Naive thymus-derived CD8-positive, alpha-beta T cell (primary cell): ENCODE measurements around the gene DGKB. TPM values are rescaled to one million over a fixed set of nuclear protein-coding genes. Genes with fewer than 3 reads are reported as not detected.
"Not testable (repeated sequence)": the region's sequence is repeated elsewhere in the genome, so short reads cannot be mapped to it uniquely, and the experiment has no call there.

Experiments used
- ATAC-seq, 2 donors: fragments of 150-1000 bp; cut with Tn5 transposase in 1 of 2; sonication (Bioruptor Pico), chemical (Tn5 transposase) in 1 of 2; 1 replicate in 1 of 2; 2 replicates in 1 of 2; pipeline ENCODE4 v1.10.0; 2021; ENCODE audit warnings: mild to moderate bottlenecking in 2 of 2, moderate library complexity in 2 of 2
- POLR2A ChIA-PET: fragments of 350-600 bp; sonication (Branson Sonifier 250); formaldehyde crosslinking; loops from one replicate; lab custom pipeline; 2021; ENCODE audit warnings: antibody characterized with exemption; lab: Charles Lee
- DNase-seq, 10 donors: peaks; one replicate each; pipeline versions ENCODE4 v3.0.0 to v3.0.0-alpha.2; 2020 to 2022
- H3K27ac Mint-ChIP-seq, 10 donors: one replicate each; pipeline ENCODE4 v1.8.0; 2020 to 2022; ENCODE audit warnings: mild to moderate bottlenecking in 10 of 10, mixed read lengths in 10 of 10, moderate library complexity in 4 of 10, inconsistent platforms in 1 of 10
- H3K27me3 Mint-ChIP-seq, 5 donors: one replicate each; pipeline ENCODE4 v1.8.0; 2021 to 2022; ENCODE audit warnings: mixed read lengths in 5 of 5
- H3K36me3 Mint-ChIP-seq, 3 donors: one replicate each; pipeline ENCODE4 v1.8.0; 2020 to 2022; ENCODE audit warnings: mixed read lengths in 3 of 3, mild to moderate bottlenecking in 2 of 3, inconsistent platforms in 1 of 3
- H3K4me1 Mint-ChIP-seq, 4 donors: one replicate each; pipeline ENCODE4 v1.8.0; 2021 to 2022; ENCODE audit warnings: mixed read lengths in 4 of 4
- H3K4me3 Mint-ChIP-seq, 10 donors: one replicate each; pipeline ENCODE4 v1.8.0; 2020 to 2022; ENCODE audit warnings: mild to moderate bottlenecking in 10 of 10, mixed read lengths in 10 of 10, moderate library complexity in 6 of 10, inconsistent platforms in 1 of 10
- H3K9me3 Mint-ChIP-seq, 9 donors: one replicate each; pipeline ENCODE4 v1.8.0; 2020 to 2022; ENCODE audit warnings: mixed read lengths in 9 of 9, mild to moderate bottlenecking in 3 of 9, inconsistent platforms in 1 of 9, moderate library complexity in 1 of 9
- polyA plus RNA-seq, 3 donors: library from polyadenylated mRNA; unstranded; fragments of 300-500 nt; fragmentation: Illumina TruSeq; gene quantifications; one replicate each; pipeline ENCODE4 v1.2.3, GENCODE V29; 2021
- total RNA-seq, 8 experiments: library from RNA in 2 of 8; stranded (reverse) in 2 of 8; gene quantifications; one replicate each; pipeline ENCODE4 v1.2.3 and lab custom pipeline; 2021 to 2026

The DGKB gene
- total and polyA plus RNA-seq, 5 experiments from 2014 or later: not detected

- Mint-ChIP-seq H3K4me3 (no peak overlapping the region), H3K4me1 (no peaks in the 10 kb centered on the region), H3K27me3 (no peaks in the 10 kb centered on the region), H3K36me3 (no peaks in the 10 kb centered on the region), H3K9me3 (peaks cover 0 to 7% (median 4%) of the 10 kb centered on the region in 9 donors), H3K27ac (no peak overlapping the region)
- POLR2A ChIA-PET: no interaction called here
- DNase-seq: no peak
- no peak for ATAC-seq
These were observed 414.7 kb downstream of the DGKB start for GRCh38 chr7:14487701-14488395.

DNA sequence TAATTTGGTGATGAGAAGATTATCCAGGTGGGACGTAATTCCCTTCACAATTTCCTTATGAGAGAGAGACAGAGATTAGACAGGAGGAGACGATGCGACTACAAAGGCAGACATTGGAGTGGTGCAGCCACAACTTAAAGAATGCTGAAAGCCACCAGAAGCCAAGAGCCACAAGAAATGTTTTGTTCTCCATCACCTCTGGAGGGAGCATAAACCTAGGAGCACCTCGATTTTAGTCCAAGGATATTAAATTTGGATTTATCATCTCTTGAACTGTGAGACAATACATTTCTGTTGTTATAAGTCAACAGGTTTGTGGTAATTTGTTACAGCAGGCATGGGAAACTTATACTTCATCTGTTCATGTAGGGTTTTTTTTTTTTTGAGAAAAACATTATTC, 418.9 kb downstream of the DGKB start:
- no peak overlapping the region for H3K27ac Mint-ChIP-seq
- no peak for DNase-seq
- no peaks in the 10 kb centered on the region for H3K27me3 Mint-ChIP-seq
- POLR2A ChIA-PET: no interaction called here
- no peaks in the 10 kb centered on the region for H3K4me1 Mint-ChIP-seq
- no peak for ATAC-seq
- peaks cover 0 to 11% (median 0%) of the 10 kb centered on the region in 9 donors for H3K9me3 Mint-ChIP-seq
- no peaks in the 10 kb centered on the region for H3K36me3 Mint-ChIP-seq
- no peak overlapping the region for H3K4me3 Mint-ChIP-seq

GRCh38 chr7:14480281-14480680, 422.3 kb downstream of the DGKB start:
- ATAC-seq (no peak), DNase-seq (no peak)
- Mint-ChIP-seq H3K4me1 (no peaks in the 10 kb centered on the region), H3K27ac (no peak overlapping the region), H3K9me3 (peaks cover 0 to 11% (median 0%) of the 10 kb centered on the region in 9 donors), H3K36me3 (no peaks in the 10 kb centered on the region), H3K4me3 (no peak overlapping the region), H3K27me3 (no peaks in the 10 kb centered on the region)
- POLR2A ChIA-PET: no interaction called here

- DNase-seq (no peak), ATAC-seq (no peak)
- no peak overlapping the region for H3K4me3 Mint-ChIP-seq
- H3K4me1 Mint-ChIP-seq: no peaks in the 10 kb centered on the region
- no peak overlapping the region for H3K27ac Mint-ChIP-seq
- no peaks in the 10 kb centered on the region for H3K27me3 Mint-ChIP-seq
- H3K36me3 Mint-ChIP-seq: no peaks in the 10 kb centered on the region
- peaks cover 0 to 11% (median 0%) of the 10 kb centered on the region in 9 donors for H3K9me3 Mint-ChIP-seq
- POLR2A ChIA-PET: no interaction called here
These were observed 423.6 kb downstream of the DGKB start for GRCh38 chr7:14478834-14479510.

DNA sequence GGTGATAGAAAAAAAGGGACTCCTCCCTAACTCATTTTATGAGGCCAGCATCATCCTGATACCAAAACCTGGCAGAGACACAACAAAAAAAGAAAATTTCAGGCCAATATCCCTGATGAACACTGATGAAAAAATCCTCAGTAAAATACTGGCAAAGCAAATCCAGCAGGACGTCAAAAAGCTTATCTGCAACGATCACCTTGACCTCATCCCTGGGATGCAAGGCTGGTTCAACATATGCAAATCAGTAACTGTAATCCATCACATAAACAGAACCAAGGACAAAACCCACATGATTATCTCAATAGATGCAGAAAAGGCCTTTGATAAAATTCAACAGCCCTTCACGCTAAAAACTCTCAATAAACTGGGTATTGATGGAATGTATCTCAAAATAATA, 440.8 kb downstream of the DGKB start:
- ATAC-seq, POLR2A ChIA-PET, H3K27ac Mint-ChIP-seq, H3K4me1 Mint-ChIP-seq, H3K36me3 Mint-ChIP-seq, H3K4me3 Mint-ChIP-seq, DNase-seq, H3K9me3 Mint-ChIP-seq, H3K27me3 Mint-ChIP-seq: not testable (repeated sequence)

DNA sequence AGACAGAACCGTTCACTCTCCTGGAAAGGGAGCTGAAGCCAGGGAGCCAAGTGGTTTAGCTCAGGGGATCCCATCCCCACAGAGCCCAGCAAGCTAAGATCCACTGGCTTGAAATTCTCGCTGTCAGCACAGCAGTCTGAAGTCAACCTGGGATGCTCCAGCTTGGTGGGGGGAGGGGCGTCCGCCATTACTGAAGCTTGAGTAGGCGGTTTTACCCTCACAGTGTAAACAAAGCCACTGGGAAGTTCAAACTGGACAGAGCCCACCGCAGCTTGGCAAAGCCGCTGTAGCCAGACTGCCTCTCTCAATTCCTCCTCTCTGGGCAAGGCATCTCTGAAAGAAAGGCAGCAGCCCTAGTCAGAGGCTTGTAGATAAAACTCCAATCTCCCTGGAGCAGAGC, 443.7 kb downstream of the DGKB start:
- H3K27ac Mint-ChIP-seq, ATAC-seq, H3K4me3 Mint-ChIP-seq, DNase-seq, H3K4me1 Mint-ChIP-seq, H3K27me3 Mint-ChIP-seq, H3K36me3 Mint-ChIP-seq, H3K9me3 Mint-ChIP-seq, POLR2A ChIA-PET: not testable (repeated sequence)

DNA sequence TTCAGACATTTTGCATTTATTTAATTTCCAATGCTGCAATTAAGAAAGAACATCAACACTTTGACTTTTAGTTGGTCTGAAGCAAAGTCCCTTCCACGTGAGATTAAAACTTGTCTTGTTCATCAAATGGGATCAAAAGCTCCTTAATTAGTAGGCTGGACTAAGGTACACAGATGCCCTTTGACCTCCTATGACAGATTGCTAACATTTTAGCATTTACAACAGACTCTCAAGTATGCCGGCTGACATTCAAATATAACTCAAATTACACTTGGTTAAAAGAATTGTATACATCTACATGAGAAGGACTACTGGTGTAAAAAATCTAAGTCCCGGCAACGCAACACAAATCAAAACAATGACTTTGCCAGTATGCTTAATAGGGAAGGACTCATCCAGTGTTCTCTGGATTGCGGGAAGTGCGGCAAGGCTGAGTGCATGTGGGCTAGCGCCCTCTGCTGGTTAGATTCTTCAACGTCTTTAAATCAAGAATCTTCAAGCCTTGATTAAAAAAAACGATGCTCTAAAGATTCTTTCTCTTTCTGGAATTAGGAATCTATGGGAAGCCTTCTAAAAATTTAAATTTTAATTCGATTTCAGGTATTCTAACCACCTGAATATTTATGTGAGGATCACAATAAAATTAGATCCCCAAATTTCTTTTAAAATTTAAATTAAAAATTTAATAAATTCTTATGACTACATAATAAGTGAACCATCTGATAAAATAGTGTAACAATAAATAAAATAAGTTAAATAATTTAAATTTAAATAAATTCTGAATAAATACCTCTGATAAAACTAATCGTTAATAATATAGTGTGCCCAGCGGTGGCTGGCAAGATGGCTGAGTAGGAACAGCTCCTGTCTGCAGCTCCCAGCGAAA, 444.7 kb downstream of the DGKB start:
- no peak for ATAC-seq
- POLR2A ChIA-PET: no interaction called here
- Mint-ChIP-seq H3K9me3 (no peaks in the 10 kb centered on the region), H3K27ac (no peak overlapping the region), H3K4me1 (no peaks in the 10 kb centered on the region), H3K4me3 (no peak overlapping the region), H3K36me3 (no peaks in the 10 kb centered on the region), H3K27me3 (peaks cover 0 to 4% (median 2%) of the 10 kb centered on the region in 5 donors)
- DNase-seq: peak in 6 of 10 donors; percentile 12 to 40 (median 28)

DNA sequence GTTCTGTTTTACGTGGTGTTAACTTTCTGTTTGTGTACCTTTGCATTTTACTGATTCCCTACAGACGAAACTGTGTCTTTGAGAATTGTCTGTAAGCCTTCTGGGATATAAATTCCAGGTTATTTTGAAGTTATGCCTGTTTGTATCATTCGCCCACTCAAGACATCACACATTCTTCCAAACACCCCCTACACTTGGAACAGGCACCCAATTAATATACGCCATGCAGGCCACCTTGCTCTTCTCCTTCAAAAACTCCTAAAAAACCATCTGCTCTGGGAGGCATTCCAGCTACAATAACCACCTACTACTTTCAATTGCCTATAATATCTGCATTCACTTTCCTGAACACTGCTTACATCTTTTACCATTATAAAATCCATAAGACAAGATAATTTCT, 453.3 kb downstream of the DGKB start:
- H3K36me3 Mint-ChIP-seq: no peaks in the 10 kb centered on the region
- ATAC-seq: no peak

DNA sequence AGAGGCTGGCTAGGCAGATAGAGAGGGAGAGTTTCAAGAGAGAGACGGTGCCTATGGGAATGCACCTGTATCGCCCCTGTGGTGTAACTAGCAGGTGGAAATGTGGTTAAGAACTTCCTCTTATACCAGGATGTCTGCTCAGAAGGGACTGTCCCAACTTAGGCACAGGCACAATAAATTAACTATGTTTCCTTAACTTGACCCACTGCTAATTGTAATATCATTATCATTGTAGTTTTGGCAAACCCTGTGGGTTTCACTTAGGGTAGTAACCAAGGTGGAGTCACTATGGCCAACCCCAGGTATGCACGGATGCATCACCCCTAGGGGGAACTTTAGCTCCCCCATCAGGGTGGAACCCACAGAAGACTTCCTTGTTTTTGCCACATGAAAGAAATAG, 455.7 kb downstream of the DGKB start:
- Mint-ChIP-seq H3K9me3 (peaks cover 0 to 2% (median 0%) of the 10 kb centered on the region in 9 donors), H3K27me3 (no peaks in the 10 kb centered on the region), H3K27ac (peak overlapping the region in 1 of 10 donors; percentile 84), H3K36me3 (no peaks in the 10 kb centered on the region), H3K4me3 (peak overlapping the region in 2 of 10 donors; percentile 23 to 38), H3K4me1 (peaks cover 2 to 15% (median 9%) of the 10 kb centered on the region in 4 donors)
- ATAC-seq (peak; percentile 56 to 67), DNase-seq (peak in 3 of 10 donors; percentile 1 to 14 (median 5))
- POLR2A ChIA-PET: no interaction called here

More for the DNA sequence above, 453.3 kb downstream of the DGKB start:
- DNase-seq: no peak
- no peaks in the 10 kb centered on the region for H3K27me3 Mint-ChIP-seq
- H3K9me3 Mint-ChIP-seq: no peaks in the 10 kb centered on the region
- H3K4me3 Mint-ChIP-seq: no peak overlapping the region
- H3K4me1 Mint-ChIP-seq: peaks cover 2 to 15% (median 9%) of the 10 kb centered on the region in 4 donors
- H3K27ac Mint-ChIP-seq: no peak overlapping the region
- POLR2A ChIA-PET: no interaction called here

- Mint-ChIP-seq H3K4me3 (no peak overlapping the region), H3K4me1 (peaks cover 2 to 15% (median 9%) of the 10 kb centered on the region in 4 donors), H3K36me3 (no peaks in the 10 kb centered on the region), H3K27me3 (no peaks in the 10 kb centered on the region), H3K9me3 (peaks cover 0 to 2% (median 0%) of the 10 kb centered on the region in 9 donors), H3K27ac (no peak overlapping the region)
- ATAC-seq (no peak), DNase-seq (no peak)
- POLR2A ChIA-PET: no interaction called here
These were observed 456.3 kb downstream of the DGKB start for GRCh38 chr7:14446219-14446618.

- no peak for DNase-seq
- Mint-ChIP-seq H3K9me3 (peaks cover 0 to 4% (median 0%) of the 10 kb centered on the region in 9 donors), H3K4me1 (no peaks in the 10 kb centered on the region), H3K36me3 (peaks cover 0 to 3% (median 0%) of the 10 kb centered on the region in 3 donors), H3K4me3 (no peak overlapping the region), H3K27me3 (no peaks in the 10 kb centered on the region), H3K27ac (no peak overlapping the region)
- ATAC-seq: no peak
- POLR2A ChIA-PET: no interaction called here
These were observed 464.2 kb downstream of the DGKB start for GRCh38 chr7:14438366-14438765.

DNA sequence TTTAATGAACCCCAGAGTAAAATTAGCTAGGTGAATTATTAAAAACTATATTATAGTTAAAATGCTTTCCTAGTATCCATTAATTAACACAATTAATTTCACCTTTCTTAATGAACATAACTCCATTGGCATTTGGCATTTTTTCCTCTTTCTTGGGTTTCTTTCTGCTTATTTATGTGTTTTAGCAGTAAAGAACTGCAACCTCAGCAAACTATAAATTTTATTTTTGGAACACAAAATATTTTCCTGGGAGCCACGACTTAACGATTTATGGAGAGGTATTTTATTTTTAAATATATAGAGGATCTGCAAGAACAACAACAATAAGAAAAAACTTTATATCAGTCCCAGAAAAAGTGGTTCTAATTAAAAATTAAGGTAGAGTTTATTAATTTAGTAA, 465.7 kb downstream of the DGKB start:
- Mint-ChIP-seq H3K27me3 (no peaks in the 10 kb centered on the region), H3K4me3 (no peak overlapping the region), H3K36me3 (peaks cover 0 to 3% (median 0%) of the 10 kb centered on the region in 3 donors), H3K9me3 (peaks cover 0 to 6% (median 0%) of the 10 kb centered on the region in 9 donors), H3K4me1 (no peaks in the 10 kb centered on the region), H3K27ac (no peak overlapping the region)
- ATAC-seq: no peak
- no peak for DNase-seq
- POLR2A ChIA-PET: no interaction called here

GRCh38 chr7:14432924-14433323, 469.6 kb downstream of the DGKB start:
- H3K4me1 Mint-ChIP-seq: no peaks in the 10 kb centered on the region
- H3K36me3 Mint-ChIP-seq: peaks cover 0 to 7% (median 0%) of the 10 kb centered on the region in 3 donors
- no peak for DNase-seq
- H3K27ac Mint-ChIP-seq: no peak overlapping the region
- H3K4me3 Mint-ChIP-seq: no peak overlapping the region
- POLR2A ChIA-PET: no interaction called here
- no peak for ATAC-seq
- peaks cover 0 to 15% (median 2%) of the 10 kb centered on the region in 9 donors for H3K9me3 Mint-ChIP-seq
- H3K27me3 Mint-ChIP-seq: no peaks in the 10 kb centered on the region
